SK-N-SH (cell line): ENCODE data around the gene RFC5. TPM values are rescaled to one million over a fixed set of nuclear protein-coding genes. Genes with fewer than 3 reads are reported as not detected.

Experiments
- CTCF ChIA-PET: fragments of 300-600, 350-600 bp; formaldehyde crosslinking; extraction: SDS; loops from one replicate; lab custom pipeline; 2021; lab: Yijun Ruan, JAX
- POLR2A ChIA-PET: fragments of 350-600 bp; sonication (Branson Sonifier 250); formaldehyde crosslinking; extraction: SDS; loops from one replicate; lab custom pipeline; 2020; ENCODE audit warnings: antibody characterized with exemption, inconsistent platforms; lab: Yijun Ruan, JAX
- DNase-seq: peaks from one replicate; pipeline ENCODE4 v3.0.0; 2012
- H2AFZ ChIP-seq: fragments of 200-600 bp; sonication (generic); 2 replicates; pipeline ENCODE4 v1.8.1; 2016; ENCODE audit warnings: antibody characterized with exemption, mild to moderate bottlenecking, low read depth
- H3F3A ChIP-seq: fragments of 200-600 bp; sonication (generic); replicated peaks from 2 replicates; pipeline ENCODE3; 2016; ENCODE audit warnings: antibody characterized with exemption, mild to moderate bottlenecking; ENCODE audit not compliant: insufficient read depth
- H3K27ac ChIP-seq, 2 experiments: fragments of 200-500 bp in 1 of 2; fragments of 200-600 bp in 1 of 2; sonication (Bioruptor generic) in 1 of 2; sonication (generic), shearing (Covaris generic) in 1 of 2; 2 replicates each; pipeline versions ENCODE4 v1.5.1 to v1.6.1; 2014 to 2016; ENCODE audit warnings: low read depth in 2 of 2, inconsistent platforms in 1 of 2, low read length in 1 of 2, mild to moderate bottlenecking in 1 of 2, mixed read lengths in 1 of 2
- H3K27me3 ChIP-seq: fragments of 200-600 bp; sonication (generic), shearing (Covaris generic); 2 replicates; pipeline ENCODE4 v1.6.1; 2016; ENCODE audit warnings: mixed run types; ENCODE audit not compliant: insufficient read depth
- H3K36me3 ChIP-seq, 2 experiments: fragments of 200-500 bp in 1 of 2; fragments of 200-600 bp in 1 of 2; sonication (Bioruptor generic) in 1 of 2; sonication (generic) in 1 of 2; replicated peaks in 1 of 2; 2 replicates each; pipeline versions ENCODE3 to v1.5.1; 2014 to 2016; ENCODE audit warnings: low read length in 1 of 2, mild to moderate bottlenecking in 1 of 2; ENCODE audit not compliant: insufficient read depth in 2 of 2, control insufficient read depth in 1 of 2
- H3K4me1 ChIP-seq, 2 experiments: fragments of 200-500 bp in 1 of 2; fragments of 200-600 bp in 1 of 2; sonication (Bioruptor generic) in 1 of 2; sonication (generic), shearing (Covaris generic) in 1 of 2; 2 replicates each; pipeline versions ENCODE4 v1.5.1 to v1.6.1; 2014 to 2016; ENCODE audit warnings: low read depth in 1 of 2, low read length in 1 of 2, mixed run types in 1 of 2; ENCODE audit not compliant: insufficient read depth in 2 of 2, control insufficient read depth in 1 of 2
- H3K4me2 ChIP-seq: fragments of 200-600 bp; sonication (generic), shearing (Covaris generic); 2 replicates; pipeline ENCODE4 v1.6.1; 2017; ENCODE audit warnings: mixed run types
- H3K4me3 ChIP-seq, 2 experiments: fragments of 200-500 bp in 1 of 2; fragments of 200-600 bp in 1 of 2; sonication (Bioruptor generic) in 1 of 2; sonication (generic), shearing (Covaris generic) in 1 of 2; 2 replicates each; pipeline versions ENCODE4 v1.5.1 to v1.8.1; 2014 to 2016; ENCODE audit warnings: low read depth in 2 of 2, inconsistent platforms in 1 of 2, low read length in 1 of 2, mild to moderate bottlenecking in 1 of 2, mixed read lengths in 1 of 2, moderate library complexity in 1 of 2
- H3K79me2 ChIP-seq: fragments of 200-600 bp; sonication (generic); 2 replicates; pipeline ENCODE4 v1.8.1; 2017; ENCODE audit warnings: mild to moderate bottlenecking; ENCODE audit not compliant: insufficient read depth
- H3K9ac ChIP-seq: fragments of 200-600 bp; sonication (generic); 2 replicates; pipeline ENCODE4 v1.6.1; 2017; ENCODE audit warnings: mixed run types
- H3K9me2 ChIP-seq: fragments of 200-600 bp; sonication (generic); 2 replicates; pipeline ENCODE4 v1.6.1; 2017; ENCODE audit warnings: mixed run types
- H3K9me3 ChIP-seq: fragments of 200-600 bp; sonication (generic); 2 replicates; pipeline ENCODE4 v1.6.1; 2017; ENCODE audit warnings: mixed run types, mild to moderate bottlenecking, moderate library complexity
- H4K20me1 ChIP-seq: fragments of 200-600 bp; sonication (generic); 2 replicates; pipeline ENCODE4 v1.6.1; 2017; ENCODE audit warnings: mild to moderate bottlenecking, mixed run types; ENCODE audit not compliant: insufficient read depth
- ELF1 ChIP-seq: IDR thresholded peaks from 2 replicates; pipeline ENCODE4 v1.4.0; 2012
- EP300 ChIP-seq, 2 experiments: IDR thresholded peaks; 2 replicates each; pipeline versions ENCODE4 v1.4.0 to v1.6.1; 2012; ENCODE audit warnings: borderline replicate concordance in 1 of 2, low read depth in 1 of 2, low read length in 1 of 2
- EZH2phosphoT487 ChIP-seq: fragments of 200-600 bp; sonication (generic); IDR thresholded peaks from 2 replicates; pipeline ENCODE4 v1.6.1; 2017; ENCODE audit warnings: low read depth, mixed run types, mild to moderate bottlenecking, antibody characterized with exemption, moderate library complexity, borderline replicate concordance
- FOXM1 ChIP-seq: IDR thresholded peaks from 2 replicates; pipeline ENCODE4 v1.4.0; 2012; ENCODE audit warnings: low read depth, mild to moderate bottlenecking
- GATA2 ChIP-seq: sonication (generic); formaldehyde crosslinking; IDR thresholded peaks from 2 replicates; pipeline ENCODE4 v1.5.0; 2020; ENCODE audit warnings: mild to moderate bottlenecking, missing genetic modification reagents
- JUND ChIP-seq: IDR thresholded peaks from 2 replicates; pipeline ENCODE4 v1.4.0; 2012
- MEF2A ChIP-seq: IDR thresholded peaks from 2 replicates; pipeline ENCODE4 v1.4.0; 2012; ENCODE audit warnings: low read depth, borderline replicate concordance
- SMC3 ChIP-seq: IDR thresholded peaks from 2 replicates; pipeline ENCODE4 v1.6.1; 2012; ENCODE audit warnings: low read depth, low read length, improper control_type of control experiment
- TAF1 ChIP-seq: IDR thresholded peaks from 2 replicates; pipeline ENCODE4 v1.6.1; 2012; ENCODE audit warnings: low read depth, mild to moderate bottlenecking, low read length, moderate library complexity, borderline replicate concordance
- TEAD4 ChIP-seq: IDR thresholded peaks from 2 replicates; pipeline ENCODE4 v1.4.0; 2012; ENCODE audit warnings: mild to moderate bottlenecking, borderline replicate concordance; ENCODE audit not compliant: insufficient read depth
- YY1 ChIP-seq: IDR thresholded peaks from 2 replicates; pipeline ENCODE4 v1.4.0; 2012; ENCODE audit warnings: low read depth, mild to moderate bottlenecking
- WGBS: methylation state at CpG from one replicate; pipeline ENCODE4 v1.1.6; 2017; ENCODE audit warnings: low lambda C conversion rate; 5-methylcytosine and 5-hydroxymethylcytosine counted together
- polyA plus RNA-seq, 3 experiments: library from polyadenylated mRNA; depleted of rRNA; stranded (reverse); fragments of >200 nt; gene quantifications; 2 replicates each; pipeline ENCODE4 v1.2.3, GENCODE V29; 2012
- TF ChIP-seq, protein P1 (sequence below): IDR thresholded peaks from 2 replicates; pipeline ENCODE4 v1.4.0; 2012; ENCODE audit warnings: low read depth, borderline replicate concordance
- TF ChIP-seq, protein P2 (sequence below): IDR thresholded peaks from 2 replicates; pipeline ENCODE4 v1.6.1; 2012; ENCODE audit warnings: mild to moderate bottlenecking, low read depth, low read length, moderate library complexity
- TF ChIP-seq, protein P3 (sequence below): fragments of 200-600 bp; sonication (generic); IDR thresholded peaks from 2 replicates; pipeline ENCODE4 v1.6.1; 2017; ENCODE audit warnings: antibody characterized with exemption, mild to moderate bottlenecking, moderate library complexity
- TF ChIP-seq, protein P4 (sequence below): fragments of 150-350 bp; IDR thresholded peaks from 2 replicates; pipeline ENCODE4 v1.6.1; 2017; ENCODE audit warnings: antibody characterized with exemption, low read length, low read depth, borderline replicate concordance
- TF ChIP-seq, protein P5 (sequence below): fragments of 150-350 bp; IDR thresholded peaks from 2 replicates; pipeline ENCODE4 v1.6.1; 2016; ENCODE audit warnings: mild to moderate bottlenecking, low read depth, low read length
- TF ChIP-seq, protein P6 (sequence below): IDR thresholded peaks from 2 replicates; pipeline ENCODE4 v1.4.0; 2012; ENCODE audit warnings: low read depth, borderline replicate concordance

RFC5 gene
- polyA plus RNA-seq, 1 of the 3 experiments (the other 2 are of a cell fraction), result 15.3 TPM

DNA sequence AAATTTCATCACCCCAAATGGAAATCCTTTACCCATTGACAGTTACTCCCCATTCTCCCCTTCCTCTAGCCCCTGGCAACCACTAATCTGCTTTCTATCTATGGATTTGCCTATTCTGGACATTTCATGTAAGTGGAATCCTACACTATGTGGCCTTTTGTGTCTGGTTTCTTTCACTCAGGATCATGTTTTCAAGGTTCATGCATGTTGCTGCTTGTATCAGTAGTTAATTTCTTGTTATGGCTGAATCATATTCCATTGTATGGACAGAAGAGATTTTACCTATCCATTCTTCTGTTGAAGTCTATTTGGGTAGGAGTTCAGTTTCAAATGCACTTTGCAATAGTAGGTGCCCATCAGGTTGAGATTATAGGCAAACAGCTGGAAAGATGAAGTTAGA lies 1.4 kb downstream of the RFC5 start:
- H3K9me2 ChIP-seq, result no peaks in the 10 kb centered on the region
- H3K9ac ChIP-seq, result 0 out of 2 replicates have a peak overlapping the region, but pooled peaks have one; percentile 87
- peaks cover 21% of the 10 kb centered on the region for H3K79me2 ChIP-seq
- no peaks in the 10 kb centered on the region for H3K27me3 ChIP-seq
- ChIA-PET POLR2A (interaction anchor here (1.4 kb wide), 1 partner anchor 44 kb away, joined by 3 read pairs; no protein-coding TSS in a partner anchor), CTCF (interaction anchor here (1.1 kb wide), 1 partner anchor 143 kb away, joined by 8 read pairs; no protein-coding TSS in a partner anchor)
- H3K27ac ChIP-seq, result no peak overlapping the region
- no peaks in the 10 kb centered on the region for H4K20me1 ChIP-seq
- peaks cover 12 to 19% of the 10 kb centered on the region in 2 experiments for H3K36me3 ChIP-seq
- no peak for TF ChIP-seq SMC3
- TF ChIP-seq FOXM1, result no peak
- TF ChIP-seq, protein P1, sequence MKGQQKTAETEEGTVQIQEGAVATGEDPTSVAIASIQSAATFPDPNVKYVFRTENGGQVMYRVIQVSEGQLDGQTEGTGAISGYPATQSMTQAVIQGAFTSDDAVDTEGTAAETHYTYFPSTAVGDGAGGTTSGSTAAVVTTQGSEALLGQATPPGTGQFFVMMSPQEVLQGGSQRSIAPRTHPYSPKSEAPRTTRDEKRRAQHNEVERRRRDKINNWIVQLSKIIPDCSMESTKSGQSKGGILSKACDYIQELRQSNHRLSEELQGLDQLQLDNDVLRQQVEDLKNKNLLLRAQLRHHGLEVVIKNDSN, result no peak
- TF ChIP-seq EZH2phosphoT487, result no peak
- TF ChIP-seq, protein P2, sequence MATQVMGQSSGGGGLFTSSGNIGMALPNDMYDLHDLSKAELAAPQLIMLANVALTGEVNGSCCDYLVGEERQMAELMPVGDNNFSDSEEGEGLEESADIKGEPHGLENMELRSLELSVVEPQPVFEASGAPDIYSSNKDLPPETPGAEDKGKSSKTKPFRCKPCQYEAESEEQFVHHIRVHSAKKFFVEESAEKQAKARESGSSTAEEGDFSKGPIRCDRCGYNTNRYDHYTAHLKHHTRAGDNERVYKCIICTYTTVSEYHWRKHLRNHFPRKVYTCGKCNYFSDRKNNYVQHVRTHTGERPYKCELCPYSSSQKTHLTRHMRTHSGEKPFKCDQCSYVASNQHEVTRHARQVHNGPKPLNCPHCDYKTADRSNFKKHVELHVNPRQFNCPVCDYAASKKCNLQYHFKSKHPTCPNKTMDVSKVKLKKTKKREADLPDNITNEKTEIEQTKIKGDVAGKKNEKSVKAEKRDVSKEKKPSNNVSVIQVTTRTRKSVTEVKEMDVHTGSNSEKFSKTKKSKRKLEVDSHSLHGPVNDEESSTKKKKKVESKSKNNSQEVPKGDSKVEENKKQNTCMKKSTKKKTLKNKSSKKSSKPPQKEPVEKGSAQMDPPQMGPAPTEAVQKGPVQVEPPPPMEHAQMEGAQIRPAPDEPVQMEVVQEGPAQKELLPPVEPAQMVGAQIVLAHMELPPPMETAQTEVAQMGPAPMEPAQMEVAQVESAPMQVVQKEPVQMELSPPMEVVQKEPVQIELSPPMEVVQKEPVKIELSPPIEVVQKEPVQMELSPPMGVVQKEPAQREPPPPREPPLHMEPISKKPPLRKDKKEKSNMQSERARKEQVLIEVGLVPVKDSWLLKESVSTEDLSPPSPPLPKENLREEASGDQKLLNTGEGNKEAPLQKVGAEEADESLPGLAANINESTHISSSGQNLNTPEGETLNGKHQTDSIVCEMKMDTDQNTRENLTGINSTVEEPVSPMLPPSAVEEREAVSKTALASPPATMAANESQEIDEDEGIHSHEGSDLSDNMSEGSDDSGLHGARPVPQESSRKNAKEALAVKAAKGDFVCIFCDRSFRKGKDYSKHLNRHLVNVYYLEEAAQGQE, result no peak
- TF ChIP-seq YY1, result no peak
- TF ChIP-seq TEAD4, result no peak
- TF ChIP-seq, protein P3, sequence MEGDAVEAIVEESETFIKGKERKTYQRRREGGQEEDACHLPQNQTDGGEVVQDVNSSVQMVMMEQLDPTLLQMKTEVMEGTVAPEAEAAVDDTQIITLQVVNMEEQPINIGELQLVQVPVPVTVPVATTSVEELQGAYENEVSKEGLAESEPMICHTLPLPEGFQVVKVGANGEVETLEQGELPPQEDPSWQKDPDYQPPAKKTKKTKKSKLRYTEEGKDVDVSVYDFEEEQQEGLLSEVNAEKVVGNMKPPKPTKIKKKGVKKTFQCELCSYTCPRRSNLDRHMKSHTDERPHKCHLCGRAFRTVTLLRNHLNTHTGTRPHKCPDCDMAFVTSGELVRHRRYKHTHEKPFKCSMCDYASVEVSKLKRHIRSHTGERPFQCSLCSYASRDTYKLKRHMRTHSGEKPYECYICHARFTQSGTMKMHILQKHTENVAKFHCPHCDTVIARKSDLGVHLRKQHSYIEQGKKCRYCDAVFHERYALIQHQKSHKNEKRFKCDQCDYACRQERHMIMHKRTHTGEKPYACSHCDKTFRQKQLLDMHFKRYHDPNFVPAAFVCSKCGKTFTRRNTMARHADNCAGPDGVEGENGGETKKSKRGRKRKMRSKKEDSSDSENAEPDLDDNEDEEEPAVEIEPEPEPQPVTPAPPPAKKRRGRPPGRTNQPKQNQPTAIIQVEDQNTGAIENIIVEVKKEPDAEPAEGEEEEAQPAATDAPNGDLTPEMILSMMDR, result no peak
- H2AFZ ChIP-seq, result no peak overlapping the region
- peaks cover 0 to 10% of the 10 kb centered on the region in 2 experiments; a peak in 3 of 4 replicates for H3K4me1 ChIP-seq
- H3F3A ChIP-seq, result no peaks in the 10 kb centered on the region
- no peaks in the 10 kb centered on the region for H3K9me3 ChIP-seq
- DNase-seq, result no peak
- H3K4me2 ChIP-seq, result peak overlapping the region; percentile 85
- H3K4me3 ChIP-seq, result peak overlapping the region in 1 of 2 experiments; percentile 87; a peak in 1 of 4 replicates

DNA sequence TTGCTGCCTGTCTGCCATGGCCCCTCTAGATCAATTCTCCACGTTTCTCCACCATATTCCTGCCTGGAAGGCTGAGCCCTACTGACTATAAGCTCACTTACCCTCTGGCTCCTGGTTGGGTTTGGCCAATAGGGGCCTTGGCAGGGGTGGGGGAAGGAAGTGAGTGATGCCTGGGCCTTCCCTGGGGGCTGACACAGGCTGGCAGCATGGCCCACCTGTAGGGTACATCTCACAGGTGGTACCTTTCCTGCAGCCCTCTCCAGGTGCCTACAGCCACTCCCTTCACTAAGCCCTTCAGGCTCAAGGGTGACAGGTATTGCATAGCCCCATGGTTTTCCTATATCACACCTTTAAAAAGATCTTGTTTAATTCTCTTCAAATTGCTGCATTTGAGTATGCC lies 3.5 kb downstream of the RFC5 start:
- DNase-seq, result no peak
- WGBS, result 79% methylated on average over 1 of the region's 1 CpG
- Histone ChIP-seq H3K4me1 (peaks cover 0 to 10% of the 10 kb centered on the region in 2 experiments; a peak in 3 of 4 replicates), H3F3A (no peaks in the 10 kb centered on the region), H3K4me2 (no peak overlapping the region), H2AFZ (no peak overlapping the region), H3K27ac (no peak overlapping the region), H3K4me3 (no peak overlapping the region), H3K9ac (no peak overlapping the region), H3K27me3 (no peaks in the 10 kb centered on the region), H3K9me3 (no peaks in the 10 kb centered on the region), H3K79me2 (peaks cover 21% of the 10 kb centered on the region), H4K20me1 (no peaks in the 10 kb centered on the region), H3K36me3 (peaks cover 12 to 22% of the 10 kb centered on the region in 2 experiments), H3K9me2 (no peaks in the 10 kb centered on the region)
- POLR2A ChIA-PET, result no interaction called here
- CTCF ChIA-PET, result interaction anchor here (1.1 kb wide), 1 partner anchor 14 kb away, joined by 3 read pairs; no protein-coding TSS in a partner anchor
- TF ChIP-seq, protein P4, sequence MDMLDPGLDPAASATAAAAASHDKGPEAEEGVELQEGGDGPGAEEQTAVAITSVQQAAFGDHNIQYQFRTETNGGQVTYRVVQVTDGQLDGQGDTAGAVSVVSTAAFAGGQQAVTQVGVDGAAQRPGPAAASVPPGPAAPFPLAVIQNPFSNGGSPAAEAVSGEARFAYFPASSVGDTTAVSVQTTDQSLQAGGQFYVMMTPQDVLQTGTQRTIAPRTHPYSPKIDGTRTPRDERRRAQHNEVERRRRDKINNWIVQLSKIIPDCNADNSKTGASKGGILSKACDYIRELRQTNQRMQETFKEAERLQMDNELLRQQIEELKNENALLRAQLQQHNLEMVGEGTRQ, result no peak
- TF ChIP-seq ELF1 (no peak), EP300 (IDR thresholded peaks at IDR 0.05; ENCODE audit: borderline replicate concordance in 1 of 2, low read depth in 1 of 2, low read length in 1 of 2) (no peak), MEF2A (no peak), JUND (no peak), GATA2 (CRISPR knock-in tag) (no peak), TAF1 (no peak), FOXM1 (no peak)
- TF ChIP-seq, protein P5, sequence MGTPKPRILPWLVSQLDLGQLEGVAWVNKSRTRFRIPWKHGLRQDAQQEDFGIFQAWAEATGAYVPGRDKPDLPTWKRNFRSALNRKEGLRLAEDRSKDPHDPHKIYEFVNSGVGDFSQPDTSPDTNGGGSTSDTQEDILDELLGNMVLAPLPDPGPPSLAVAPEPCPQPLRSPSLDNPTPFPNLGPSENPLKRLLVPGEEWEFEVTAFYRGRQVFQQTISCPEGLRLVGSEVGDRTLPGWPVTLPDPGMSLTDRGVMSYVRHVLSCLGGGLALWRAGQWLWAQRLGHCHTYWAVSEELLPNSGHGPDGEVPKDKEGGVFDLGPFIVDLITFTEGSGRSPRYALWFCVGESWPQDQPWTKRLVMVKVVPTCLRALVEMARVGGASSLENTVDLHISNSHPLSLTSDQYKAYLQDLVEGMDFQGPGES, result no peak
- TF ChIP-seq, protein P6, sequence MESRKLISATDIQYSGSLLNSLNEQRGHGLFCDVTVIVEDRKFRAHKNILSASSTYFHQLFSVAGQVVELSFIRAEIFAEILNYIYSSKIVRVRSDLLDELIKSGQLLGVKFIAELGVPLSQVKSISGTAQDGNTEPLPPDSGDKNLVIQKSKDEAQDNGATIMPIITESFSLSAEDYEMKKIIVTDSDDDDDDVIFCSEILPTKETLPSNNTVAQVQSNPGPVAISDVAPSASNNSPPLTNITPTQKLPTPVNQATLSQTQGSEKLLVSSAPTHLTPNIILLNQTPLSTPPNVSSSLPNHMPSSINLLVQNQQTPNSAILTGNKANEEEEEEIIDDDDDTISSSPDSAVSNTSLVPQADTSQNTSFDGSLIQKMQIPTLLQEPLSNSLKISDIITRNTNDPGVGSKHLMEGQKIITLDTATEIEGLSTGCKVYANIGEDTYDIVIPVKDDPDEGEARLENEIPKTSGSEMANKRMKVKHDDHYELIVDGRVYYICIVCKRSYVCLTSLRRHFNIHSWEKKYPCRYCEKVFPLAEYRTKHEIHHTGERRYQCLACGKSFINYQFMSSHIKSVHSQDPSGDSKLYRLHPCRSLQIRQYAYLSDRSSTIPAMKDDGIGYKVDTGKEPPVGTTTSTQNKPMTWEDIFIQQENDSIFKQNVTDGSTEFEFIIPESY, result no peak
